Ovary (tissue), 9 donors: ENCODE data around the gene PRLR. TPM values are rescaled to one million over a fixed set of nuclear protein-coding genes. Genes with fewer than 3 reads are reported as not detected.

ENCODE experiments used
- DNase-seq, 5 donors: peaks; one replicate each; pipeline ENCODE4 v3.0.0-alpha.2; 2019 to 2020
- H3K27ac ChIP-seq, 2 donors: fragments of 200-600 bp; one replicate each; pipeline versions ENCODE4 v1.5.1 to v1.8.0; 2019 to 2022
- H3K27me3 ChIP-seq: fragments of 200-600 bp; one replicate; pipeline ENCODE4 v1.8.0; 2022
- H3K36me3 ChIP-seq: fragments of 200-600 bp; sonication (generic); one replicate; pipeline ENCODE4 v1.5.1; 2019
- H3K4me1 ChIP-seq: one replicate; pipeline ENCODE4 v1.8.1; 2013; ENCODE audit warnings: mild to moderate bottlenecking, moderate library complexity; ENCODE audit not compliant: insufficient read depth
- H3K4me3 ChIP-seq: fragments of 200-600 bp; sonication (generic); one replicate; pipeline ENCODE4 v1.5.1; 2017
- H3K9me3 ChIP-seq, 2 donors: fragments of 200-600 bp in 1 of 2; sonication (generic) in 1 of 2; one replicate each; pipeline versions ENCODE4 v1.5.1 to v1.8.1; 2013 to 2019; ENCODE audit warnings: mild to moderate bottlenecking in 1 of 2, moderate library complexity in 1 of 2
- EP300 ChIP-seq: sonication (generic); formaldehyde crosslinking; IDR thresholded peaks from one replicate; pipeline ENCODE4 v1.6.1; 2017; ENCODE audit warnings: antibody characterized with exemption
- POLR2A ChIP-seq: fragments of 450-650 bp; IDR thresholded peaks from one replicate; pipeline ENCODE4 v1.6.1; 2017; ENCODE audit warnings: antibody characterized with exemption, mild to moderate bottlenecking, moderate library complexity
- WGBS, 3 donors: extraction: QIAGEN DNeasy Blood & Tissue Kit in 1 of 3; methylation state at CpG; one replicate each; pipeline versions ENCODE4 v1.1.5 to v1.1.7; 2013 to 2017; 5-methylcytosine and 5-hydroxymethylcytosine counted together
- intact Hi-C, 4 donors: fragments of 100-400 bp; cut with DNase I; formaldehyde crosslinking; loops; one replicate each; pipeline versions ENCODE4 v1.11.0 to v1.15.1; 2022 to 2023
- polyA plus RNA-seq, 2 donors: library from polyadenylated mRNA; stranded (reverse); fragments of 200-250 nt in 1 of 2; fragments of 350-450 nt in 1 of 2; fragmentation: Illumina TruSeq in 1 of 2; extraction: RNeasy Lipid Tissue Mini Kit (QIAGEN cat#74804) in 1 of 2; gene quantifications; one replicate each; pipeline ENCODE4 v1.2.3, GENCODE V29; 2013 to 2014
- total RNA-seq, 7 donors: library from RNA; depleted of rRNA in 2 of 7; stranded (reverse); fragments of >200 nt in 2 of 7; fragmentation: NEBNext Ultra II Directional in 3 of 7; extraction: Animal tissue kit (Norgen Biotek cat#: 25700) in 3 of 7; gene quantifications; one replicate each; pipeline versions ENCODE4 v1.1.0 to v1.2.4, GENCODE V29; 2016 to 2023
- TF ChIP-seq, protein P1 (sequence below), 3 donors: fragments of 450-650 bp in 2 of 3; fragments of 200-600 bp in 1 of 3; IDR thresholded peaks; one replicate each; pipeline versions ENCODE4 v1.5.1 to v1.8.0; 2016 to 2022; ENCODE audit warnings: antibody characterized with exemption in 3 of 3, mild to moderate bottlenecking in 1 of 3
- donor health status: DM: no; HTN: no; CAD: no; lungs with moderate emphysema.
- donor health status: DM: no; HTN: no; CAD: no.
- donor health status: Bipolar disorder and iron deficiency.
- donor health status: DM: yes; HTN: yes; CAD: no.
- donor health status: DM: no; HTN: no; CAD: no.
- donor health status: DM: yes; HTN: yes; CAD: no.

Gene PRLR
- total and polyA plus RNA-seq, 9 donors: 1.8 to 24.5 (median 8.1) TPM

DNA sequence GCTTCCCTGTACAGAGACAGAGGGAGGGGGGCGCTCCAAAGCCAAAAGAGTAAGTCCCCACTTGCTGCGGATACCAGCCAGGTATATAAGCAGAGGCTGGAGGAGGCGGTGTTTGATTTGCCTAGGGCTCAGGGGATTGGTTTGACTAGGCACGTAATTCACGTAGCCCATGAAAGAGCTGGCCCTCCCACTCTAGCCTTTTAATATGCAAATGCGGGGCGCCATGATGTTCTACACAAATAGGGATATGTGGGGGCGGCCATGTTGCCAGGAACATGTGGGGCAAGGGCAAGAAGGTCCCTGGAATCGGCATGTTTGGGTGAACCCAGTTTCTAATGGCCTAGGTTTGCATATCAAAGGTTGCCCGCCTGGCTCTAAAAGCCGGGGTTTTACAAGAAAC is 3.3 kb upstream of the PRLR start:
- Histone ChIP-seq H3K4me3 (no peak overlapping the region), H3K27me3 (no peaks in the 10 kb centered on the region), H3K4me1 (peaks cover 1% of the 10 kb centered on the region), H3K36me3 (no peaks in the 10 kb centered on the region), H3K9me3 (no peaks in the 10 kb centered on the region), H3K27ac (no peak overlapping the region)
- no peak for DNase-seq
- 92 to 96% (median 93%) methylated on average over 11 of the region's 11 CpGs for WGBS, 3 donors
- TF ChIP-seq POLR2A (no peak), EP300 (no peak)
- TF ChIP-seq, protein P1, sequence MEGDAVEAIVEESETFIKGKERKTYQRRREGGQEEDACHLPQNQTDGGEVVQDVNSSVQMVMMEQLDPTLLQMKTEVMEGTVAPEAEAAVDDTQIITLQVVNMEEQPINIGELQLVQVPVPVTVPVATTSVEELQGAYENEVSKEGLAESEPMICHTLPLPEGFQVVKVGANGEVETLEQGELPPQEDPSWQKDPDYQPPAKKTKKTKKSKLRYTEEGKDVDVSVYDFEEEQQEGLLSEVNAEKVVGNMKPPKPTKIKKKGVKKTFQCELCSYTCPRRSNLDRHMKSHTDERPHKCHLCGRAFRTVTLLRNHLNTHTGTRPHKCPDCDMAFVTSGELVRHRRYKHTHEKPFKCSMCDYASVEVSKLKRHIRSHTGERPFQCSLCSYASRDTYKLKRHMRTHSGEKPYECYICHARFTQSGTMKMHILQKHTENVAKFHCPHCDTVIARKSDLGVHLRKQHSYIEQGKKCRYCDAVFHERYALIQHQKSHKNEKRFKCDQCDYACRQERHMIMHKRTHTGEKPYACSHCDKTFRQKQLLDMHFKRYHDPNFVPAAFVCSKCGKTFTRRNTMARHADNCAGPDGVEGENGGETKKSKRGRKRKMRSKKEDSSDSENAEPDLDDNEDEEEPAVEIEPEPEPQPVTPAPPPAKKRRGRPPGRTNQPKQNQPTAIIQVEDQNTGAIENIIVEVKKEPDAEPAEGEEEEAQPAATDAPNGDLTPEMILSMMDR (IDR thresholded peaks at IDR 0.05): no peak
- intact Hi-C loops: no loop called here

DNA sequence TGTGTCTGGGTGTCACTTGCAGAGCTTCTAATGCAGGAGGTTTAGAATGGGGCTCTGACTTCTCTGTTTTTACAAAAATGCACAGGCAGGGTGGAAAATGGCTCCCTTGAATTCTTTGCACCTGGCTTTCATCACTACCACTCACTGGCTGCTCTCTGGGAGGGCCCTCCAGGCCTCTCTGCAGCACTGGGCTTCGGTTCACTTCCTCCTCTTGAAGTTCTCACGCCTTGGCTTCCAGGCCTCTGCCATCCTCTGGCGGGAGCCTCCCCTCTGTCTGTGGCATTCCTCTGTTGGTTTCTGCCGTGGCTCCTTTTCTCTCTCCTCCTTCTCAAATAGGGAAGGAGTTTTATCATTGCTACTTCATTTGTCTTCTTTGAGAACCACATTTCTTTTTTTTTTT is 2.8 kb upstream of the PRLR start:
- TF ChIP-seq, protein P1 (IDR thresholded peaks at IDR 0.05): no peak
- TF ChIP-seq POLR2A (no peak), EP300 (no peak)
- intact Hi-C loops: no loop called here
- DNase-seq: no peak
- no peaks in the 10 kb centered on the region for H3K9me3 ChIP-seq
- WGBS, 3 donors: 91 to 95% (median 94%) methylated on average over 4 of the region's 4 CpGs
- no peak overlapping the region for H3K27ac ChIP-seq
- no peak overlapping the region for H3K4me3 ChIP-seq
- H3K36me3 ChIP-seq: no peaks in the 10 kb centered on the region
- peaks cover 1% of the 10 kb centered on the region for H3K4me1 ChIP-seq
- no peaks in the 10 kb centered on the region for H3K27me3 ChIP-seq

DNA sequence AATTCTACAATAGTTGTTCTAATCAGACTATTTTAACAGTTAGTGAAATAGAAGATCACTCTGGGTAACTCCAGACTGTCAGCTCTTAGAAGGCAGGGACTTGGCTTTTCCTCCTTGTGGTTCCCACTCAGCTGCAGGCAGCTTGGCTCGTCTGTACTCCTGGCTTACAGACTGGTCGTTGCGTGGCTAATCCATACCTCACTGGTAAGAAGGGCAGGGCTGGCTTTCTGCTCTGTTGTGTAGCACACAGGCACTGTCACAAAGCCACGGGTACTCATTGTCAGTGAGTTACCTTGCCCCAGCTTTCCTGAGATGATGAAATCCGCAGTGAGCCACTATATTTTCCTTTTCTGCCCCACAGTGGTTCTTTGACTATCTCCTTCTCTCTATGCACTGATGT is 1.8 kb upstream of the PRLR start:
- Histone ChIP-seq H3K4me3 (no peak overlapping the region), H3K9me3 (no peaks in the 10 kb centered on the region), H3K27me3 (no peaks in the 10 kb centered on the region), H3K36me3 (no peaks in the 10 kb centered on the region), H3K27ac (no peak overlapping the region), H3K4me1 (peaks cover 5% of the 10 kb centered on the region)
- TF ChIP-seq EP300: no peak
- TF ChIP-seq, protein P1 (IDR thresholded peaks at IDR 0.05): no peak
- TF ChIP-seq POLR2A: no peak
- DNase-seq: no peak
- intact Hi-C loops: no loop called here
- WGBS, 3 donors: 84 to 91% (median 88%) methylated on average over 5 of the region's 5 CpGs

DNA sequence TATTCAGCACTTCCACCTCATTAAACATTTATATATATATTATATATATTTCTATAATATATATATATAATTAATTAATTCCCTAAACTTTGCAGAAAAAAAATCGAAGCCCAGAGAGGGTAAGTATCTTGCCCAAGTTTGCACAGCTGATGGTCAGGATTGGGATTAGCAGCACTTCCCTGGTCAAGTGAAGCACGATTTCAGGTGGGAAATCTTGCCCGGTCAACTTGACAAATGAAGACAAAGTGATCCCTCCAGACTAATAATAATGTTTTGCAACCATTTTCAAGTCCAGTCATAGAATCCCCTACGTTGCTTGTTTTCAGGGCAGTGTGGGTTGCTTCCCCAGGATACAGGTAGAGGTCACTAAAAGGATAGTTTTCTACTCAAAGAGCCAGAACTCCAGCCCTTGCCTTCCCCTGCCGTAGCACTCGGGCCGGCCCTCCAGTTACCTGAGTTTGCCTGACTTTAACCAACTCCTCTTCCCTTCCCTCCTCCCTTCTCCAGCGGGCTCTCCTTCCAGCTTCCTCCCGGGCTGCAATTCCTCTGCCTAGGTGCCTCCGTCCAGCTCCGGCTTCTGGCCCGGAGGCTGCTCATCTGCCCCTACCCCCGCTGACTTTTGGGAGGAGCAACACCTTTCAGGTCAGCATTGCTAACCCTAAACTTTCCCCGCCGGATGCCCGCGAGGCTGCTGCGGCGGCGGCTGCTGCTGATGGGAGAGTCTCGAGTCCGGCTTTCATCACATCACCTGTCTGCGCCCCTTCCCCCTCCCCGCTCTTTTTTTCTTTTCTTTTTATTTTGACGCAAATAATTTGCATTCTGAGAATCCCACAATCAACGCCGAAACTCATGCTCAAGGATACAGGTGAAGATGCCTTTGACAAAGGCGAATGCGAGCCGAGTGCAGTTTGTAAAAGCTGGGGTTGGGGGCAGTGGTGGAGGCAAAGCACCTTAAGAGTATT is 930 bp downstream of the PRLR start:
- H3K27ac ChIP-seq: peak overlapping the region; percentile 40 to 68
- no peaks in the 10 kb centered on the region for H3K9me3 ChIP-seq
- peak in 2 of 5 donors; percentile 27 to 29 for DNase-seq
- no peak for TF ChIP-seq EP300
- TF ChIP-seq, protein P1 (IDR thresholded peaks at IDR 0.05): no peak
- TF ChIP-seq POLR2A: no peak
- H3K4me1 ChIP-seq: peaks cover 15% of the 10 kb centered on the region
- 8 to 9% (median 8%) methylated on average over 30 of the region's 30 CpGs for WGBS, 3 donors
- intact Hi-C loops: no loop called here
- no peaks in the 10 kb centered on the region for H3K36me3 ChIP-seq
- no peaks in the 10 kb centered on the region for H3K27me3 ChIP-seq
- peak overlapping the region; percentile 71 for H3K4me3 ChIP-seq
